GM12801 (cell line): ENCODE results near the gene NELFCD.

Source experiments
- TF ChIP-seq, protein P1 (sequence below): IDR thresholded peaks from one replicate; pipeline ENCODE4 v1.5.1; 2011; ENCODE audit warnings: control low read depth; ENCODE audit not compliant: insufficient read length; ENCODE audit errors: extremely low read depth

NELFCD gene

DNA sequence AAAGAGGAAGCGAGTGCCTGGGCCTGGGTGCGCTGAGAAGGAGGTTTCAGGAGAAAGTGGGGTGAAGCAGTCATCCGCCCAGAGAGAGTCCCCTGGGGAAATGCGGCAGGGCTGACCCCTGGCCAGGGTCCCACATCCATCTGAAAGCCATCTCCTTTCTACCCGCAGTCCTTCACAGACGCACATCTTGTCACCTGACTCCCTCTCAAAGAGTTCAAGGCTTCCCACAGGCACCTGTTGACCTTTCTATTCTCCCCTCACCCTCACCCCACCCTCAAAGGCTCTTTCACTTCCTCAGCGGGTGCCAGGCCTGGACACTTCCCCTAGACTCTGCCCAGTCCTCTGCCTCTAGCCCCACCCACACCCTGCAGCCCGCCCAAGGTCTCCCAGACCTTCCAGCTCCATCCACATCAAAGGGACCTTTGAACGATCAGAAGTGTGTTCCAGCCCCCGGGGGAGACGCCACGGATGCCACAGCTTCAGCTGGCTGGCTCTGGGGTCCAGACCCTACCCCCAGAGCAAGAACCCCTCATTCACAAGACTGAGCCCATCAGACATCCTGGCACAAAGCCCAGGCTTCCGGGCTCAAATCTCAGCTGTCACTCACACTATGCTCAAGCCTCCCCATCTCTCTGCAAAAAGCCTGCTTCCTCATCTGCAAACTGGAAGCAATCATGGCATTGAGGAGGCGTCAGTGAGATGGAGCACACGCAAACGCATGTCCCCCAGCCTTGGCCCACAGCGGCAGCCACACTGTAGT, 23.9 kb downstream of the NELFCD start:
- TF ChIP-seq, protein P1, sequence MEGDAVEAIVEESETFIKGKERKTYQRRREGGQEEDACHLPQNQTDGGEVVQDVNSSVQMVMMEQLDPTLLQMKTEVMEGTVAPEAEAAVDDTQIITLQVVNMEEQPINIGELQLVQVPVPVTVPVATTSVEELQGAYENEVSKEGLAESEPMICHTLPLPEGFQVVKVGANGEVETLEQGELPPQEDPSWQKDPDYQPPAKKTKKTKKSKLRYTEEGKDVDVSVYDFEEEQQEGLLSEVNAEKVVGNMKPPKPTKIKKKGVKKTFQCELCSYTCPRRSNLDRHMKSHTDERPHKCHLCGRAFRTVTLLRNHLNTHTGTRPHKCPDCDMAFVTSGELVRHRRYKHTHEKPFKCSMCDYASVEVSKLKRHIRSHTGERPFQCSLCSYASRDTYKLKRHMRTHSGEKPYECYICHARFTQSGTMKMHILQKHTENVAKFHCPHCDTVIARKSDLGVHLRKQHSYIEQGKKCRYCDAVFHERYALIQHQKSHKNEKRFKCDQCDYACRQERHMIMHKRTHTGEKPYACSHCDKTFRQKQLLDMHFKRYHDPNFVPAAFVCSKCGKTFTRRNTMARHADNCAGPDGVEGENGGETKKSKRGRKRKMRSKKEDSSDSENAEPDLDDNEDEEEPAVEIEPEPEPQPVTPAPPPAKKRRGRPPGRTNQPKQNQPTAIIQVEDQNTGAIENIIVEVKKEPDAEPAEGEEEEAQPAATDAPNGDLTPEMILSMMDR, result no peak

DNA sequence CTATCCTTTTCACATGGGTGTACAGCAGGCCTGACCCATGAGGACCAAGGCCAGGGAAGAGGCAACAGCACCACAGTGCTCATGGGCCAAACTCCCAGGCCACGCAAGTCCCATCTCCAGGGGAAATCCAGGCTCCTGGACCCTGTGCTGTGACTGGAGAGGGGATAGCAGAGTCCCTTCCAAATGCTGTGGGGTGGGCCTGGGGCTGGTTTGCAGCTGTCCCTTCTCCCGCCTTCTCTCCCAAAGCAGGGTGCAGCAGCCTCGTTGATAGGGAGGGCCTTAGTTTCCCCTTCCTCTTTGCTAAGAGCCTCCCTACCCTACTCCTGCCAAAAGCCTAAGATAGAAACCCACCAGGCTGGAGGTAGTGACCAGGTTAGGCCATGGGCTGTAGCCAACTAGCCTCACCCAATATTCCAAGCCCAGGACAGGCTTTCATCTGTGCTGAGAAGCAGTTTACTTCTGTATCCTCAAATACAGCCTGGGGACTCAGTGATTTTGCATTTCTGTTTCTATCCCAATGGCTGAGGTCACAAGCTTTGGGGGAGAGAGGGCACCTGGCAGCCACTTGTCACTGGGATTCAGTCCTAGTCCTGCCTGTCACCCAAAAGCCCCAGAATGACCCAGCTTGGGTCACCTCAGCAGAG, 24.6 kb downstream of the NELFCD start:
- TF ChIP-seq, protein P1, result no peak

DNA sequence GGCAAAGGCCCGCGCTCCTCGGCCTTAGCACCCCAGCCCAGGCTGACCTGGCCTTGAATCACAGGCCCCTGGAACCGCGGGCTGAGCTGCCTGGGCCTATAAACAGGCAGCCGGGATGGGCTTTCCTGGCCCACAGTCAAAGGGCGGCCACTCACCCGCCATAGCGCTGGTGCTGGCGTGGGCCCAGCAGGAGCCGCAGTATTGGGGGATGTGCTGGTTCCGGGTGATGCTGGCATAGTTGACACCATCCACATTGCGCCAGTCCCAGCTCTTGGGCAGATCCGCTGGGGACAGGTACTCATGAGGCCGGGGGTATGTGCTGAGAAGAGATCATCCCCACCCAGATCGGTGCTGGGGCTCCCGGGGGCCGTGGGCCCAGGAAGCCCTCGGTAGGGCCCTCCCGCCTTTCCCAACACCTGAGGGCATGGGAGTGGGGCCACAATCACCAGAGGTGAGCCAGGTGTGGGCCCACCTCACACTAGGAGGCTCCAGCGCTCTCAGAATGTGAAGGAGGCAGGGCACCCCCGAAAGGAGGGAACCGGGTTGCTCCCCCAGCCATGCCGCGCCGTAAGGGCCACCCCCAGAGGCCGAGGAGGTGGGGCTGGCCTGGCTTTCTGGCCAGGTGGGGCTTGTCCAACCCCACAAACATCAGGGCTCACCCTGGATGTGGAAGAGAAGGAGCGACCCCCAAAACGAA, 25.3 kb downstream of the NELFCD start:
- TF ChIP-seq, protein P1, result no peak

DNA sequence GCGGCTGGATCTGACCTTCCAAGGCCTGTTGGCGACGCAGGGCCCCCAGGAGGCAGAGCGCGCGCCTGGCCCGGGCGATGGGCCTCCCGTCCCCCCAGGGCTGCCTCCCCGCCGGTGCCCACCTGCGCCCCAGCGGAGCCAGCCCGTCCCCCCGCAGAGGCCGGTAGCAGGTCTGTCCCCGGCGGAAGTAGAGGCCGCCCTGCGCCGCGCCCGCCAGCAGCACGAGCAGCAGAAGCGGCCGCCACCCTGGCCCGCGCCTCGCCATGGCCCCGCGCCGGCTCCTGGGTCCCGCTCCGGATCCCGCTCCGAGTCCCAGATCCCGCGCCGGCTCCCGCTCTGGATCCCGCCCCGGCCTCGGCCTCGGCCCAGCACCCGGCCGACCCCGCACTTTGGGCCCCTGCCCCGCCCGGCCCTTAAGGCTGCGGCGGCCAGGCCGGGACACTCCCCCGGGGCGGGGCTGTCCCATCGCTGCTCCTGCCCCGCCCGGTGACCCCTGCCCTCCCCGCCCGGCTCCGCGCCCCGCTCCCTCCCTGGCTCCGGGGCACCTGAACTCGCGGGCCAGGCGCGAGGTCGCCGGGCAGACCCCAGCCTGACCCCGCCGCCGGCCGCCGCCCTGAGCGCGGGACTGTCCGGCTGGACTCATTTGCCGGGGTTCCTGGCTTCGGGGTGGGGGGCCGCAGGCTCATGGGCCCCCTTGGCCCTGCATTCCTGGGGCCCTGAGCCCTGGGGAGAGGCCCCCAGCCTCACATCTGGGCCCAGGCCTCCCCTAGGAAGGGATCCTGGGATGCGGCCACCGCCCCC, 26.0 kb downstream of the NELFCD start, which contains the start of gene CTSZ:
Gene CTSZ (minus strand): TSS at position 391 of the 801 bp plus-strand sequence. CDS start 126 bp downstream, at position 265.
- TF ChIP-seq, protein P1, result no peak

DNA sequence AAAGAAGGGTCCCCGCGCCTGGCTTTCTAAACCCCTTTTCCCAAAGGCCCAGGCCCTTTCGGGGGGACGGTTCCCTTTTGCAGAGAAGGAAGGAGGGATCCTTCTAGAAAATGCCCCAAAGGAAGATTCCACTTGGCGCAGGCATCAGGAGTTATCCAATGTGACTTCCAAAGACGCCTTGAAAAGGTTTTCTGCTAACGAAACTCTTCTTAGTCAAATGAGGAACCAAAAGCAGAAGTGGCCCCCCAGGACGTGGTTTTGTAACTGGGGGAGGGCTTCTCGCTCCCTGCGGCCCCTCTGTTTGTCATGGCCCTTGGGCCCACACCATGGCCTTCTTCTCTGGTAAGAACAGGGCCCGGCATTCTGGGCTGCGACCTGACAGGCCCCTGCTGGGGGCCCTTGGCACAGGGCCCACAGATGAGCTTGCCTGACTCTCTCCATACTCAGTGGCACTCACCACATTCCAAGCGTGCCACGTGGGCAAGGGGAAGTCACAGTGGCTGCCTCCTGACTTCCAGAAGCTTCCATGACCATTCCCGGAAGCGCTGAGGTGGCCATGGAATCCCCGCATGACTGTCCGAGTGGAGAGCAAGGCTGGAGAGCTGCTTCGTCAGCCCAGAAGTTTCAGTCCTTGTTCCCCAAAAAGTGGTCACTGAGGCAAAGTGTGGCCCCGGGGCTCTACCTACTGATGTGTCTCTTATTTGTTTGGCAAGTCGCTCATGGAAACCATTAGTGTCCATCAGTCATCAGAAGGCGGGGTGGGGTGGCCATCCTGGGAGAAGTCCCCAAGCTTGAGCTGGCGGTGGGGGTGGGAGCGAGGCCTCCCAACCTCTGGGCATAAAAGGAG, 26.8 kb downstream of the NELFCD start:
- TF ChIP-seq, protein P1, result no peak

DNA sequence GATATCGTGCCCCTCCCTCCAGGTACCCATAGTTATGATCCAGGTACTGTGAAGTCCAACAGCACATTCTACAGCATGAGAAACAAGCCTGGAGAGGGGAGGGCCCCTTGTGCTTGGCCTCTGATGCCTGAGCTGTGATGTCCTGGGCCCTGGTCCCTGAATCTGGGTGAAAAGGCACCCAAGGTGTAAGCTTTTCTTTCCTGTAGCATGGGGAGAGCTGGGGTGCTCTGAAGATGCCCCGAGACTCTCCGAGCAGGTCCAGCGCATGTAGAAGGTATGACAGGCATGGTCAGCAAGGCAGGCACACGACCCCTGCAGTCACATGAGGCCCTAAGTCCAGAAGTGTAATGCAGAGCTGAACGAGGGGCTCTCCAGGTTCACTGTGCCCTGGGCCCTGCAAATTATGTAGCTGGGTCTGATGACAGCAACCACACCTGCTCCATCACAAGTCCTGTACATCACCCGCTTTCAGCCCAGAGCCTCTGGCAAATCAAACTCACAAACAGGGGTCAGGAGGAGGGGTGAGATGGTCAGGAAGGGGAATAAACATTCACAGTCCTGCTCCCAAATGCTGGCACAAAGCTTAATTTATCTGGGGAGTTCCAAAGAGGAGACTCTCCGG, 27.8 kb downstream of the NELFCD start:
- TF ChIP-seq, protein P1, result no peak
